ENCODE results near the gene EIF5.
A peak's percentile ranks its signal among the peaks of the same experiment; 100 is the strongest.

EIF5 gene

GRCh38 chr14:103393676-103394626 lies 59.9 kb downstream of the EIF5 start (continued):
- TF ChIP-seq BCL11A (tag by site-specific recombination; IDR thresholded peaks at IDR 0.05; ENCODE audit: low read depth) (no peak), ZNF488 (tag by site-specific recombination; IDR thresholded peaks at IDR 0.05) (no peak), ZNF48 (tag by site-specific recombination; IDR thresholded peaks at IDR 0.05) (no peak), ZBTB17 (tag by site-specific recombination; IDR thresholded peaks at IDR 0.05) (0 out of 2 replicates have a peak, but pooled peaks have one; percentile 30), GLI2 (tag by site-specific recombination; IDR thresholded peaks at IDR 0.05; ENCODE audit: borderline replicate concordance, low read depth) (no peak), ZNF394 (tag by site-specific recombination; IDR thresholded peaks at IDR 0.05; ENCODE audit: borderline replicate concordance) (no peak), ZNF362 (tag by site-specific recombination; IDR thresholded peaks at IDR 0.05) (peak; percentile 37; the same call in 1 of the 2 replicates), PRDM6 (tag by site-specific recombination; IDR thresholded peaks at IDR 0.05) (no peak), ZNF341 (tag by site-specific recombination; IDR thresholded peaks at IDR 0.05; ENCODE audit: low read depth) (0 out of 2 replicates have a peak, but pooled peaks have one; percentile 13), ZNF155 (tag by site-specific recombination; IDR thresholded peaks at IDR 0.05) (no peak), ZEB2 (tag by site-specific recombination; IDR thresholded peaks at IDR 0.05) (peak; percentile 70), IKZF3 (tag by site-specific recombination; IDR thresholded peaks at IDR 0.05) (peak; percentile 93), ZNF248 (tag by site-specific recombination; IDR thresholded peaks at IDR 0.05) (no peak), ZNF221 (tag by site-specific recombination; IDR thresholded peaks at IDR 0.05; ENCODE audit: borderline replicate concordance) (no peak), ZNF660 (tag by site-specific recombination; IDR thresholded peaks at IDR 0.05) (0 out of 2 replicates have a peak, but pooled peaks have one; percentile 48), PRDM10 (tag by site-specific recombination; IDR thresholded peaks at IDR 0.05) (no peak), ZNF76 (tag by site-specific recombination; IDR thresholded peaks at IDR 0.05; ENCODE audit: borderline replicate concordance, low read depth) (no peak), SP3 (tag by site-specific recombination; IDR thresholded peaks at IDR 0.05) (peak; percentile 38; the same call in 1 of the 2 replicates)
- TF ChIP-seq, protein P1, sequence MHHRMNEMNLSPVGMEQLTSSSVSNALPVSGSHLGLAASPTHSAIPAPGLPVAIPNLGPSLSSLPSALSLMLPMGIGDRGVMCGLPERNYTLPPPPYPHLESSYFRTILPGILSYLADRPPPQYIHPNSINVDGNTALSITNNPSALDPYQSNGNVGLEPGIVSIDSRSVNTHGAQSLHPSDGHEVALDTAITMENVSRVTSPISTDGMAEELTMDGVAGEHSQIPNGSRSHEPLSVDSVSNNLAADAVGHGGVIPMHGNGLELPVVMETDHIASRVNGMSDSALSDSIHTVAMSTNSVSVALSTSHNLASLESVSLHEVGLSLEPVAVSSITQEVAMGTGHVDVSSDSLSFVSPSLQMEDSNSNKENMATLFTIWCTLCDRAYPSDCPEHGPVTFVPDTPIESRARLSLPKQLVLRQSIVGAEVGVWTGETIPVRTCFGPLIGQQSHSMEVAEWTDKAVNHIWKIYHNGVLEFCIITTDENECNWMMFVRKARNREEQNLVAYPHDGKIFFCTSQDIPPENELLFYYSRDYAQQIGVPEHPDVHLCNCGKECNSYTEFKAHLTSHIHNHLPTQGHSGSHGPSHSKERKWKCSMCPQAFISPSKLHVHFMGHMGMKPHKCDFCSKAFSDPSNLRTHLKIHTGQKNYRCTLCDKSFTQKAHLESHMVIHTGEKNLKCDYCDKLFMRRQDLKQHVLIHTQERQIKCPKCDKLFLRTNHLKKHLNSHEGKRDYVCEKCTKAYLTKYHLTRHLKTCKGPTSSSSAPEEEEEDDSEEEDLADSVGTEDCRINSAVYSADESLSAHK (tag by site-specific recombination; IDR thresholded peaks at IDR 0.05) = no peak
- TF ChIP-seq, protein P2, sequence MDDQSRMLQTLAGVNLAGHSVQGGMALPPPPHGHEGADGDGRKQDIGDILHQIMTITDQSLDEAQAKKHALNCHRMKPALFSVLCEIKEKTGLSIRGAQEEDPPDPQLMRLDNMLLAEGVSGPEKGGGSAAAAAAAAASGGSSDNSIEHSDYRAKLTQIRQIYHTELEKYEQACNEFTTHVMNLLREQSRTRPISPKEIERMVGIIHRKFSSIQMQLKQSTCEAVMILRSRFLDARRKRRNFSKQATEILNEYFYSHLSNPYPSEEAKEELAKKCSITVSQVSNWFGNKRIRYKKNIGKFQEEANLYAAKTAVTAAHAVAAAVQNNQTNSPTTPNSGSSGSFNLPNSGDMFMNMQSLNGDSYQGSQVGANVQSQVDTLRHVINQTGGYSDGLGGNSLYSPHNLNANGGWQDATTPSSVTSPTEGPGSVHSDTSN (CRISPR knock-in tag; IDR thresholded peaks at IDR 0.05) = no peak
- TF ChIP-seq, protein P3, sequence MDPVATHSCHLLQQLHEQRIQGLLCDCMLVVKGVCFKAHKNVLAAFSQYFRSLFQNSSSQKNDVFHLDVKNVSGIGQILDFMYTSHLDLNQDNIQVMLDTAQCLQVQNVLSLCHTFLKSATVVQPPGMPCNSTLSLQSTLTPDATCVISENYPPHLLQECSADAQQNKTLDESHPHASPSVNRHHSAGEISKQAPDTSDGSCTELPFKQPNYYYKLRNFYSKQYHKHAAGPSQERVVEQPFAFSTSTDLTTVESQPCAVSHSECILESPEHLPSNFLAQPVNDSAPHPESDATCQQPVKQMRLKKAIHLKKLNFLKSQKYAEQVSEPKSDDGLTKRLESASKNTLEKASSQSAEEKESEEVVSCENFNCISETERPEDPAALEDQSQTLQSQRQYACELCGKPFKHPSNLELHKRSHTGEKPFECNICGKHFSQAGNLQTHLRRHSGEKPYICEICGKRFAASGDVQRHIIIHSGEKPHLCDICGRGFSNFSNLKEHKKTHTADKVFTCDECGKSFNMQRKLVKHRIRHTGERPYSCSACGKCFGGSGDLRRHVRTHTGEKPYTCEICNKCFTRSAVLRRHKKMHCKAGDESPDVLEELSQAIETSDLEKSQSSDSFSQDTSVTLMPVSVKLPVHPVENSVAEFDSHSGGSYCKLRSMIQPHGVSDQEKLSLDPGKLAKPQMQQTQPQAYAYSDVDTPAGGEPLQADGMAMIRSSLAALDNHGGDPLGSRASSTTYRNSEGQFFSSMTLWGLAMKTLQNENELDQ (tag by site-specific recombination; IDR thresholded peaks at IDR 0.05; ENCODE audit: low read depth) = no peak
- TF ChIP-seq, protein P4, sequence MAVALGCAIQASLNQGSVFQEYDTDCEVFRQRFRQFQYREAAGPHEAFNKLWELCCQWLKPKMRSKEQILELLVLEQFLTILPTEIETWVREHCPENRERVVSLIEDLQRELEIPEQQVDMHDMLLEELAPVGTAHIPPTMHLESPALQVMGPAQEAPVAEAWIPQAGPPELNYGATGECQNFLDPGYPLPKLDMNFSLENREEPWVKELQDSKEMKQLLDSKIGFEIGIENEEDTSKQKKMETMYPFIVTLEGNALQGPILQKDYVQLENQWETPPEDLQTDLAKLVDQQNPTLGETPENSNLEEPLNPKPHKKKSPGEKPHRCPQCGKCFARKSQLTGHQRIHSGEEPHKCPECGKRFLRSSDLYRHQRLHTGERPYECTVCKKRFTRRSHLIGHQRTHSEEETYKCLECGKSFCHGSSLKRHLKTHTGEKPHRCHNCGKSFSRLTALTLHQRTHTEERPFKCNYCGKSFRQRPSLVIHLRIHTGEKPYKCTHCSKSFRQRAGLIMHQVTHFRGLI (tag by site-specific recombination; IDR thresholded peaks at IDR 0.05) = no peak
